SK-N-SH treated with all-trans-retinoic acid at 6 μM for 48 hours (cell line): Measurements from ENCODE around the gene CDH24.

Experiments
- ATAC-seq: fragments of 200-7000 bp; cut with Tn5 transposase; 3 replicates; pipeline ENCODE4 v1.9.1; 2020; ENCODE audit warnings: mild to moderate bottlenecking, moderate library complexity
- CSDC2 ChIP-seq: fragments of 250-450 bp; sonication (Bioruptor Pico); IDR thresholded peaks from 2 replicates; pipeline ENCODE4 v1.5.0; 2020; ENCODE audit warnings: mild to moderate bottlenecking, moderate library complexity
- ESRRG ChIP-seq: fragments of 250-450 bp; sonication (Bioruptor Pico); IDR thresholded peaks from 2 replicates; pipeline ENCODE4 v1.6.1; 2021; ENCODE audit warnings: mild to moderate bottlenecking
- OSR1 ChIP-seq: fragments of 250-450 bp; sonication (Bioruptor Pico); IDR thresholded peaks from 2 replicates; pipeline ENCODE4 v1.8.0; 2022; ENCODE audit warnings: moderate library complexity, mild to moderate bottlenecking, inconsistent platforms
- PATZ1 ChIP-seq: fragments of 250-450 bp; sonication (Bioruptor Pico); IDR thresholded peaks from 2 replicates; pipeline ENCODE4 v1.8.0; 2020; ENCODE audit warnings: mild to moderate bottlenecking, moderate library complexity, borderline replicate concordance
- PPARA ChIP-seq: fragments of 250-450 bp; sonication (Bioruptor Pico); IDR thresholded peaks from 2 replicates; pipeline ENCODE4 v1.5.0; 2020; ENCODE audit warnings: mild to moderate bottlenecking, borderline replicate concordance
- RARB ChIP-seq: fragments of 250-450 bp; sonication (Bioruptor Pico); IDR thresholded peaks from 2 replicates; pipeline ENCODE4 v1.8.0; 2021; ENCODE audit warnings: mild to moderate bottlenecking, moderate library complexity
- SNAI2 ChIP-seq: fragments of 250-450 bp; sonication (Bioruptor Pico); IDR thresholded peaks from 2 replicates; pipeline ENCODE4 v1.5.0; 2020; ENCODE audit warnings: mild to moderate bottlenecking, moderate library complexity
- TCF4 ChIP-seq: fragments of 250-450 bp; sonication (Bioruptor Pico); IDR thresholded peaks from 2 replicates; pipeline ENCODE4 v1.8.0; 2021; ENCODE audit warnings: mild to moderate bottlenecking, moderate library complexity, borderline replicate concordance
- TOX ChIP-seq: fragments of 250-450 bp; sonication (Bioruptor Pico); IDR thresholded peaks from 2 replicates; pipeline ENCODE4 v1.8.0; 2021; ENCODE audit warnings: mild to moderate bottlenecking, moderate library complexity, borderline replicate concordance
- TSHZ2 ChIP-seq: fragments of 250-450 bp; sonication (Bioruptor Pico); IDR thresholded peaks from 2 replicates; pipeline ENCODE4 v1.5.0; 2020; ENCODE audit warnings: mild to moderate bottlenecking, moderate library complexity
- ZC3H10 ChIP-seq: fragments of 250-450 bp; sonication (Bioruptor Pico); IDR thresholded peaks from 2 replicates; pipeline ENCODE4 v1.5.1; 2021; ENCODE audit warnings: mild to moderate bottlenecking, moderate library complexity
- ZFP3 ChIP-seq: fragments of 250-450 bp; sonication (Bioruptor Pico); IDR thresholded peaks from 2 replicates; pipeline ENCODE4 v1.5.0; 2020; ENCODE audit warnings: mild to moderate bottlenecking, moderate library complexity
- ZFP30 ChIP-seq: fragments of 450-650 bp; formaldehyde crosslinking; IDR thresholded peaks from 2 replicates; pipeline ENCODE4 v1.5.0; 2022; ENCODE audit warnings: mild to moderate bottlenecking, moderate library complexity
- ZNF565 ChIP-seq: fragments of 450-650 bp; formaldehyde crosslinking; conservative IDR thresholded peaks from 2 replicates; pipeline ENCODE4 v1.5.0; 2020; ENCODE audit warnings: low read depth, mild to moderate bottlenecking, moderate library complexity
- ZNF8 ChIP-seq: fragments of 450-650 bp; formaldehyde crosslinking; IDR thresholded peaks from 2 replicates; pipeline ENCODE4 v1.5.0; 2020; ENCODE audit warnings: mild to moderate bottlenecking, moderate library complexity
- TF ChIP-seq, protein P1 (sequence below): fragments of 250-450 bp; sonication (Bioruptor Pico); IDR thresholded peaks from 2 replicates; pipeline ENCODE4 v1.5.1; 2021; ENCODE audit warnings: mild to moderate bottlenecking, moderate library complexity
- TF ChIP-seq, protein P2 (sequence below): fragments of 250-450 bp; sonication (Bioruptor Pico); IDR thresholded peaks from 2 replicates; pipeline ENCODE4 v1.5.1; 2020; ENCODE audit warnings: low read depth, mild to moderate bottlenecking, moderate library complexity
- TF ChIP-seq, protein P3 (sequence below): fragments of 250-450 bp; sonication (Bioruptor Pico); IDR thresholded peaks from 2 replicates; pipeline ENCODE4 v1.8.0; 2021; ENCODE audit warnings: low read depth, mild to moderate bottlenecking, moderate library complexity, borderline replicate concordance

CDH24 gene

GRCh38 chr14:23021889-23022442 lies 35.4 kb downstream of the CDH24 start:
- no peak for ATAC-seq
- TF ChIP-seq, protein P1, sequence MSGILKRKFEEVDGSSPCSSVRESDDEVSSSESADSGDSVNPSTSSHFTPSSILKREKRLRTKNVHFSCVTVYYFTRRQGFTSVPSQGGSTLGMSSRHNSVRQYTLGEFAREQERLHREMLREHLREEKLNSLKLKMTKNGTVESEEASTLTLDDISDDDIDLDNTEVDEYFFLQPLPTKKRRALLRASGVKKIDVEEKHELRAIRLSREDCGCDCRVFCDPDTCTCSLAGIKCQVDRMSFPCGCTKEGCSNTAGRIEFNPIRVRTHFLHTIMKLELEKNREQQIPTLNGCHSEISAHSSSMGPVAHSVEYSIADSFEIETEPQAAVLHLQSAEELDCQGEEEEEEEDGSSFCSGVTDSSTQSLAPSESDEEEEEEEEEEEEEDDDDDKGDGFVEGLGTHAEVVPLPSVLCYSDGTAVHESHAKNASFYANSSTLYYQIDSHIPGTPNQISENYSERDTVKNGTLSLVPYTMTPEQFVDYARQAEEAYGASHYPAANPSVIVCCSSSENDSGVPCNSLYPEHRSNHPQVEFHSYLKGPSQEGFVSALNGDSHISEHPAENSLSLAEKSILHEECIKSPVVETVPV (CRISPR knock-in tag), result no peak

GRCh38 chr14:23021434-23021833 lies 35.9 kb downstream of the CDH24 start:
- ATAC-seq, result no peak
- no peak for TF ChIP-seq ESRRG
- no peak for TF ChIP-seq ZNF8 (CRISPR knock-in tag)
- no peak for TF ChIP-seq ZFP3 (CRISPR knock-in tag)
- no peak for TF ChIP-seq ZC3H10
- TF ChIP-seq ZFP30, result no peak
- TF ChIP-seq, protein P2, sequence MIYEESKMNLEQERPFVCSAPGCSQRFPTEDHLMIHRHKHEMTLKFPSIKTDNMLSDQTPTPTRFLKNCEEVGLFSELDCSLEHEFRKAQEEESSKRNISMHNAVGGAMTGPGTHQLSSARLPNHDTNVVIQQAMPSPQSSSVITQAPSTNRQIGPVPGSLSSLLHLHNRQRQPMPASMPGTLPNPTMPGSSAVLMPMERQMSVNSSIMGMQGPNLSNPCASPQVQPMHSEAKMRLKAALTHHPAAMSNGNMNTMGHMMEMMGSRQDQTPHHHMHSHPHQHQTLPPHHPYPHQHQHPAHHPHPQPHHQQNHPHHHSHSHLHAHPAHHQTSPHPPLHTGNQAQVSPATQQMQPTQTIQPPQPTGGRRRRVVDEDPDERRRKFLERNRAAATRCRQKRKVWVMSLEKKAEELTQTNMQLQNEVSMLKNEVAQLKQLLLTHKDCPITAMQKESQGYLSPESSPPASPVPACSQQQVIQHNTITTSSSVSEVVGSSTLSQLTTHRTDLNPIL (CRISPR knock-in tag), result no peak
- no peak for TF ChIP-seq PATZ1 (CRISPR knock-in tag)
- no peak for TF ChIP-seq PPARA (CRISPR knock-in tag)
- TF ChIP-seq, all 23 proteins: peak for 0

DNA sequence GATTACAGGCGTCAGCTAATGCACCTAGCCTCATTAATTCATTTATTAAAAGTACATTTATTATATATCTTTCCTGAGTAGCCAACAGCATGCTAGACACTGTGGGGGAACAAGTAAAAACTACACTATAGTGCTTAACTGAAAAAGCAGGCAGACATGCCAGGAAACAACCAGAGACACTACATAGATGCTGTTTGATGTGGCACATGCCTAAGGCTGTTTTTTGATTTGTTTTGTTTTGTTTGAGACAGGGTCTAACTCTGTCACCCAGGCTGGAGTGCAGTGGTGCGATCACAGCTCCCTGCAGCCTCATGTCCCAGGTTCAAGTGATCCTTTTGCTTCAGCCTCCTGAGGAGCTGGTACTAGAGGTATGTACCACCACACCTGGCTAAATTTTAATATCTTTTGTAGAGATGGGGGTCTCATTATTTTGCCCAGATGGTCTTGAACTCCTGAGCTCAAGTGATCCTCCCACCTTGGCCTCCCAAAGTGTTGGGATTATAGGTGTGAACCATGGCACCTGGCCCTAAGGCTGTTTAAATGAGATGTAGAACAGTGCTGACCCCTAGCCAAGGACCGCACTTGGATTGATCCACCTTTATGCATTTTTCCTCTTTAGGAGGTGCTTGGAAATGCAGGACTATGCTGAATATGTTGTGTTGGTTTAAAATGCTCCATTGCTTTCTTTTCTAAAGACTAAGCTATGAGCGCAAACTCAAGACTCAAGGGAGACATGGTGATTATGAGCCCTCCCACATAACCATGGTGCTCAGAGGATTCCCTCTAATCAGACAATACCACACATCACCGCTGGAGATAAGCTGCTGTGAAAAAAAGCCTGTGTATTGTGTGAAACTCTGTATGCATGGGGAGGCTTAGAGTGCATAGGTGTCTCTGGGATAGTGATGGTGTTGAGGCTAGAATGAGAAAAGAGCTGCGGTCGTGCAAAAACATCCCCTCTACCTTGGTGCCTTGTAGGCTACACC lies 36.9 kb downstream of the CDH24 start:
- no peak for ATAC-seq
- TF ChIP-seq TCF4 (CRISPR knock-in tag), result no peak
- no peak for TF ChIP-seq SNAI2 (CRISPR knock-in tag)
- TF ChIP-seq ZNF565, result no peak
- no peak for TF ChIP-seq CSDC2 (CRISPR knock-in tag)
- TF ChIP-seq ESRRG, result no peak
- TF ChIP-seq TSHZ2 (CRISPR knock-in tag), result no peak
- TF ChIP-seq PATZ1 (CRISPR knock-in tag), result no peak
- no peak for TF ChIP-seq TOX (CRISPR knock-in tag)
- TF ChIP-seq RARB, result no peak
- TF ChIP-seq ZFP3 (CRISPR knock-in tag), result no peak

DNA sequence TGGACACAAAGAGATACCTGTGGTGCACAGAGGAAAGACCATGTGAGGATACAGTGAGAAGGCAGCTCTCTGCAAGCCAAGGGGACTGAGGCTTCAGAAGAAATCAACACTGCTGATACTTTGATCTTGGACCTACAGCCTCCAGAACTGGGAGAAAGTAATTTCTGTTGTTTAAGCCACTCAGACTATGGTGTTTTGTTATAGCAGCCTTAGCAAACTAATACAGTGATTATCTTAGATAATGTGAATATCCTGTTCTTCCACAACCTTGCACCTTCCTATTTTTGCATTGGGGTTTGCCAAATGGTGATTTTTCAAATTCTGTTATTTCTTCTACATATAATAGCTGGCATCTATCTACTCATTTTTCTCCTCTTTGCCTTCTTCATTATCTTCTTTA lies 39.2 kb downstream of the CDH24 start:
- no peak for ATAC-seq
- TF ChIP-seq, protein P3, sequence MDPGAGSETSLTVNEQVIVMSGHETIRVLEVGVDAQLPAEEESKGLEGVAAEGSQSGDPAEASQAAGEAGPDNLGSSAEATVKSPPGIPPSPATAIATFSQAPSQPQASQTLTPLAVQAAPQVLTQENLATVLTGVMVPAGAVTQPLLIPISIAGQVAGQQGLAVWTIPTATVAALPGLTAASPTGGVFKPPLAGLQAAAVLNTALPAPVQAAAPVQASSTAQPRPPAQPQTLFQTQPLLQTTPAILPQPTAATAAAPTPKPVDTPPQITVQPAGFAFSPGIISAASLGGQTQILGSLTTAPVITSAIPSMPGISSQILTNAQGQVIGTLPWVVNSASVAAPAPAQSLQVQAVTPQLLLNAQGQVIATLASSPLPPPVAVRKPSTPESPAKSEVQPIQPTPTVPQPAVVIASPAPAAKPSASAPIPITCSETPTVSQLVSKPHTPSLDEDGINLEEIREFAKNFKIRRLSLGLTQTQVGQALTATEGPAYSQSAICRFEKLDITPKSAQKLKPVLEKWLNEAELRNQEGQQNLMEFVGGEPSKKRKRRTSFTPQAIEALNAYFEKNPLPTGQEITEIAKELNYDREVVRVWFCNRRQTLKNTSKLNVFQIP (CRISPR knock-in tag), result no peak
- TF ChIP-seq RARB (no peak), PATZ1 (CRISPR knock-in tag) (no peak), ZFP30 (no peak), TCF4 (CRISPR knock-in tag) (no peak), ZC3H10 (no peak), SNAI2 (CRISPR knock-in tag) (no peak), ESRRG (no peak), OSR1 (no peak), TOX (CRISPR knock-in tag) (no peak)
- TF ChIP-seq, protein P1 (CRISPR knock-in tag), result no peak
